Right cardiac atrium (tissue), 5 donors: ENCODE data around the gene CALU. TPM values are rescaled to one million over a fixed set of nuclear protein-coding genes. Genes with fewer than 3 reads are reported as not detected.

Experiments
- ATAC-seq, 2 donors: fragments of 200-7000 bp; cut with Tn5 transposase; one replicate each; pipeline versions ENCODE4 v1.8.0 to v1.9.1; 2020; ENCODE audit warnings: moderate library complexity in 2 of 2, mild to moderate bottlenecking in 1 of 2
- DNase-seq, 3 donors: peaks; one replicate each; pipeline ENCODE4 v3.0.0-alpha.2; 2020
- H3K27ac ChIP-seq: one replicate; pipeline ENCODE4 v1.5.1; 2013; ENCODE audit warnings: mild to moderate bottlenecking, low read length, control low read depth, moderate library complexity
- H3K27me3 ChIP-seq: one replicate; pipeline ENCODE4 v1.6.1; 2013; ENCODE audit not compliant: control insufficient read depth, insufficient read depth
- H3K4me1 ChIP-seq: one replicate; pipeline ENCODE4 v1.6.1; 2013; ENCODE audit warnings: low read length; ENCODE audit not compliant: control insufficient read depth, insufficient read depth
- H3K4me3 ChIP-seq: one replicate; pipeline ENCODE4 v1.5.1; 2013; ENCODE audit warnings: low read length, control low read depth
- H3K9me3 ChIP-seq: one replicate; pipeline ENCODE4 v1.6.1; 2013; ENCODE audit warnings: low read length; ENCODE audit not compliant: control insufficient read depth
- WGBS: extraction: QIAGEN DNeasy Blood & Tissue Kit; methylation state at CpG from one replicate; pipeline ENCODE4 v1.1.7; 2013; 5-methylcytosine and 5-hydroxymethylcytosine counted together
- intact Hi-C, 4 donors: fragments of 100-400 bp; cut with DNase I; formaldehyde crosslinking; loops; one replicate each; pipeline versions ENCODE4 v1.11.0 to v1.14.0; 2022 to 2023
- polyA plus RNA-seq: library from polyadenylated mRNA; stranded (reverse); fragments of 200-250 nt; gene quantifications from one replicate; pipeline ENCODE4 v1.2.3, GENCODE V29; 2013
- total RNA-seq, 4 donors: library from RNA; stranded (reverse); fragmentation: NEBNext Ultra II Directional; extraction: Animal tissue kit (Norgen Biotek cat#: 25700); gene quantifications; one replicate each; pipeline ENCODE4 v1.2.1, GENCODE V29; 2021
- donor health status: healthy with polysubstance abuse.
- donor health status: DM: no; HTN: yes; CAD: no.
- donor health status: DM: no; HTN: no; CAD: no.
- donor health status: DM: no; HTN: yes; CAD: no; lungs with severe emphysema.
- donor health status: DM: yes; HTN: yes; CAD: no.

The CALU gene
- total and polyA plus RNA-seq, 5 donors: 90.7 to 318 (median 202) TPM

DNA sequence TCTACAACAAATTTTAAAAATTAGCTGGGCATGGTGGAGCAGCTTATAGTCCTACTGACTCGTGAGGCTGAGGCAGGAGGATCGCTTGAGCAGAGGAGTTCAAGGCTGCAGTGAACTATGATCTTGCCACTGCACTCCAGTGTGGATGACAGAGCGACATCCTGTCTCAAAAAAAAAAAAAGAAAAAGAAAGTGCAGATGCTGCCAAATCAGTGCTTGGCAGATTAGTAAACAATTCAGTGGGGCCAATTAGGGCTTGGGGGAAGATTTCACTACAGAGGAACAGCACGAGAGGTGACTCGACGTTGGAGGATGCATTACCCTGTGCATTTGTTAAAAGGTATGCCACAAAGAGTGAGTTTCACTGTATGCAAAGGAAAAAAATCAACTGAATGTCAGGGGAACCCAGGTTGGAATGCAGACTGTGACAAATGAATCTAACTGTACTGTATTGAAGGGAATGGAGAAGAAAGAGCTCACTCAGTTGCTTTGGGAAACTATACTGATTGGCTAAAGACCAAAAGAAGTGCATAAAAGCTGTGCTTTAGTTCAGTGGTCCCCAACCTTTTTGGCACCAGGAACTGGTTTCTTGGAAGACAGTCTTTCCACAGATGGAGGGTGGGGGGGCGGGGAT, 35.4 kb upstream of the CALU start:
- Histone ChIP-seq H3K4me3 (no peak overlapping the region), H3K4me1 (peaks cover 1% of the 10 kb centered on the region), H3K27ac (no peak overlapping the region), H3K9me3 (no peaks in the 10 kb centered on the region), H3K27me3 (no peaks in the 10 kb centered on the region)
- WGBS: 46% methylated on average over 7 of the region's 7 CpGs
- intact Hi-C loops: no loop called here
- DNase-seq (no peak), ATAC-seq (no peak)

DNA sequence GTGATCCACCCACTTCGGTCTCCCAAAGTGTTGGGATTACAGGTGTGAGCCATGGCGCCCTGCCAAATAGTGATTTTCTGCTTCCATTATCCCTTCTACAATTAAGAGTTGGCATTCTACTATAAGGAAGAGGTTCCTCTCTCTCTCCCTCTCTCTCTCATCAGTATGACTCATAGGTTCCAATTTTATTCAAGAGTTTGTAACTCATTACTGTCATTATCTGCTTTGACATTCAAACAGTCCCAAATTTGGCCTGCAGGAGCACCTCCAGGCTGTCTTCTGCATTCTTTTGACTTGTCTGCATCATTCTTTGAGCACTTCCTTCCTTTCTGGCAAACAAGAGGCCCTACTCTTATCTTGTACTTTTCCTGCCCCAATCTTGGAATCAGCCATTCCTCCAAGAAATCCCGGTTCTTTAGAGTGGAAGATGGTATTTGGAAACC, 33.2 kb upstream of the CALU start:
- Histone ChIP-seq H3K4me1 (peaks cover 1% of the 10 kb centered on the region), H3K27me3 (no peaks in the 10 kb centered on the region), H3K4me3 (no peak overlapping the region), H3K27ac (no peak overlapping the region), H3K9me3 (no peaks in the 10 kb centered on the region)
- DNase-seq (no peak), ATAC-seq (peak in 1 of 2 donors; percentile 50)
- 58% methylated on average over 3 of the region's 3 CpGs for WGBS
- intact Hi-C loops: no loop called here

DNA sequence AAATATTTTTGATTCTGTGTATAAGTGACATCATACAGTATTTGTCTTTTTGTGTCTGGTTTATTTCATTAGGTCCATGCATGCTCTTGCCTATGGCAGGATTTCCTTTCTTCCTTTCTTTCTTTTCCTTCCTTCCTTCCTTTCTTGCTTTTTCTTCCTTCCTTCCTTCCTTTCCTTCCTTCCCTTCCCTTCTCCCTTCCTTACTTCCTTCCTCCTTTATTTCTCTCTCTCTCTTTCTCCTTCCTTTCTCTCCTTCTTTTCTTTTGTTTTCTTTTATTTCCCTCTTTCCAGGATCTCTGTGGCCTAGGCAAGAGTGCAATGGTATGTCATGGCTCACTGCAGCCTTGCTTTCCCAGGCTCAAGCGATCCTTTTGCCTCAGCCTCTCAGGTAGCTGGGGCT, 31.4 kb upstream of the CALU start:
- H3K9me3 ChIP-seq: no peaks in the 10 kb centered on the region
- intact Hi-C loops: no loop called here
- ATAC-seq (no peak), DNase-seq (no peak)
- no peak overlapping the region for H3K27ac ChIP-seq
- H3K4me3 ChIP-seq: no peak overlapping the region
- H3K4me1 ChIP-seq: peaks cover 1% of the 10 kb centered on the region
- 80% methylated on average over 1 of the region's 1 CpG for WGBS
- H3K27me3 ChIP-seq: no peaks in the 10 kb centered on the region

DNA sequence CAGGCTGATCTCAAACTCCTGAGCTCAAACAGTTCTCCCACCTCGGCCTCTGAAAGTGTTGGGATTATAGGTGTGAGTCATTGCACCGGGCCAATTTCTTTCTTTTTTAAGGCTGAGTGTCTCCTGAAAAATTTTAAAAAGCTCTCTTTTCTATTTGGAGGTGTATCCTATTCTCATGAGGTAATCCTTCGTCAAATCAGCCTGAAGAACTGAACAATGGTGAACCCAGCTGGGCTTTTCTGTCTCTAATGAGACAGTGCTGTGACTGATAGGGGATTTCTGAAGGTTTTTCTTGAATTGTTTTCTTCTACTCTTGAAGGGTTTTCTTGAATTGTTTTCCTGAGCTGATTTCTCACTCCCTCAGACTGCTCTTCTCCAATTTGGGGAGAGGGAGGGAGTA, 30.9 kb upstream of the CALU start:
- H3K4me3 ChIP-seq: no peak overlapping the region
- peaks cover 1% of the 10 kb centered on the region for H3K4me1 ChIP-seq
- DNase-seq (no peak), ATAC-seq (no peak)
- H3K27me3 ChIP-seq: no peaks in the 10 kb centered on the region
- 91% methylated on average over 3 of the region's 3 CpGs for WGBS
- intact Hi-C loops: no loop called here
- no peaks in the 10 kb centered on the region for H3K9me3 ChIP-seq
- H3K27ac ChIP-seq: no peak overlapping the region

DNA sequence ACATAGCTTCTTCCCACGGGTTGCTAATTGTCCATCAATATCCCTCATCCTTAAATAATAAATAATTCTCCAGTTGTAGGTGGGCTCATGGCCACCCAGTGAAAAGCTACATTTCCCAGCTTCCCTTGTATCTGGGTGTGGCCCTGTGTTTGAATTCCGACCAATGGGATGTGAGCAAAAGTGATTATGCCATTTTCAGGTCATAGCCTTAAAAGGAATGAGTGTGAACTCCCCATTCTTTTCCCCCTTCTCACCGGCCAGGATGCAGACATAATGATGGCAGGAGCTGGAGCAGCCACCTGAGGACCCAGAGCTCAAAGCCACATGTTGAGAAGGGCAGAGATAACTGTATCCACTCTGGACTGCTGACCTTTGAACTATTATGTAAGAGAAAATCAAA, 30.3 kb upstream of the CALU start:
- intact Hi-C loops: no loop called here
- DNase-seq: no peak
- H3K27ac ChIP-seq: no peak overlapping the region
- whole genome bisulfite sequencing: 84% methylated on average over 3 of the region's 3 CpGs
- no peaks in the 10 kb centered on the region for H3K27me3 ChIP-seq
- H3K9me3 ChIP-seq: no peaks in the 10 kb centered on the region
- H3K4me3 ChIP-seq: no peak overlapping the region
- no peak for ATAC-seq
- peaks cover under 1% of the 10 kb centered on the region for H3K4me1 ChIP-seq

DNA sequence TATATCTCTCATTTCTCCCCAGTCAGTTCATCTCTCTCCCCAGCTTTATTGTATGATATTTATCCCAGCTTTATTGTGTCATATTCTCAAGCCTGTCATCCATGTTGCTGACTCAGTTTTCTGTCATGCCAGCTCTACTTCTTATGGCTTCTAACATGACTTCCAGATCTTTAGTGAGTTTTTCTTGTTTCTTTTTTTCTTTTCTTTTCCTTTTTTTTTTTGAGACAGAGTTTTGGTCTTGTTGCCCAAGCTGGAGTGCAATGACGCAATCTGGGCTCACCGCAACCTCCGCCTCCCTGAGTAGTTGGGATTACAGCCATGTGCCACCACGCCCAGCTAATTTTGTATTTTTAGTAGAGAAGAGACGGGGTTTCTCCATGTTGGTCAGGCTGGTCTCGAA, 28.7 kb upstream of the CALU start:
- Histone ChIP-seq H3K27ac (no peak overlapping the region), H3K4me1 (no peaks in the 10 kb centered on the region), H3K9me3 (no peaks in the 10 kb centered on the region), H3K4me3 (no peak overlapping the region), H3K27me3 (no peaks in the 10 kb centered on the region)
- 88% methylated on average over 6 of the region's 6 CpGs for WGBS
- ATAC-seq: no peak
- DNase-seq: no peak
- intact Hi-C loops: no loop called here

DNA sequence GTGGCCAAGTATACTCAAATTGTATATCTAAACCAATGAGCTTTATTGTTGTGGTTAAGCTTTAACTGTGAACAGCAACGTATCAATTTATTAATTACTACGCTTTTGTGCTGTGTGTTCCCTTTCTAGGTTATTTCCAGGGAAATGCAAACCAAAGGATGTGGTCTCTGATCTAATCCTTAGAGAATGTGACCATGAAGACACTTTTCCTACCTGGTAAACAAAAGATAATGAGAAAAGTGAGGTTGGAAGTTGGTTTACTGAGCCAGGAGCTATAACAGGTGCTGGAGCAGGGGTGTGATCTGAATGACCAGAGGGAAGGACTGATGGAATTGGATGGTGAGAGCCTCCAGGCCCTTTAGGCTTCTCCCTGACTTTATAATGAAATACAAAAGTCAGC, 25.4 kb upstream of the CALU start:
- H3K9me3 ChIP-seq: no peaks in the 10 kb centered on the region
- intact Hi-C loops: no loop called here
- no peak overlapping the region for H3K27ac ChIP-seq
- DNase-seq: no peak
- ATAC-seq: no peak
- H3K4me1 ChIP-seq: no peaks in the 10 kb centered on the region
- no peaks in the 10 kb centered on the region for H3K27me3 ChIP-seq
- WGBS: 86% methylated on average over 2 of the region's 2 CpGs
- no peak overlapping the region for H3K4me3 ChIP-seq

DNA sequence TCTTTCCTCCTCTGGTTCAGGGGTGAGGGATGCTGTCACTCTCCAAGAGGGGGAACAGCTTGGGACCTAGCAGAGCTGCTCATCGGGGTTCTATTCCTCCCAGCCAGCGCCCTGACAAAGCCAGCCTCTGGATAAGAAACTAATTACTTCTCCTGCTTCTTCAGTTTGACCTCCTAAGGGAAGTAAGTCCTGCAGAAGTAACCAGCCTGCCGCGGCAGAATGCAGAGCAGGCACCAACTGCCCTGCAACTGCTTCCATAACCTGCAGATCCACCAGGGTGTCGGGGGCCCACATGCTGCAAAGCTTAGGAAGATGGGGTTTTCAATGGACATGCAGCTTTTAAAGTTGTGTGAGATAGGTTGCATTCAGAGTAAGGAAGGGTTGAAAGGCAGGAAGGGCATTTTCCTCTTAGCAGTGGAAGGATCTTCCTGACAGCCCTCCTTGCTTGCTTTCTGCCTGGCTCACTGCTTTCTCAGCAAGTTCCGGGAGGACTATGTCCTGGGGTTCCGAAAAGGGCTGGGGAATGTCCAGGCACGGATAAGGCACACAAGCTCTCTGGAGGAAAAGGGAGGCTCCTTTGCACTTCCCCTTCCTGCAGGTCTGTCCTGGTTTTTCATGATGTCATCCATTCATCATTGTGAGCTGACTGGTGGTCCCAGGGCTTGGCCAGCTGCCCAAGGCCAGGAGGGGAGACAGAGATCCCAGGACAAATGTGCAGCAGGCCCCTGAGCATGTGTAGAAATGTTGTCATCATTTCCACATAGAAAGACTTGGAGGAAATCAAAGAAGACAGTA, 24.3 kb upstream of the CALU start:
- no peaks in the 10 kb centered on the region for H3K4me1 ChIP-seq
- intact Hi-C loops: no loop called here
- DNase-seq (no peak), ATAC-seq (peak; percentile 45 to 72)
- H3K4me3 ChIP-seq: no peak overlapping the region
- WGBS: 60% methylated on average over 8 of the region's 8 CpGs
- no peak overlapping the region for H3K27ac ChIP-seq
- no peaks in the 10 kb centered on the region for H3K27me3 ChIP-seq
- no peaks in the 10 kb centered on the region for H3K9me3 ChIP-seq

DNA sequence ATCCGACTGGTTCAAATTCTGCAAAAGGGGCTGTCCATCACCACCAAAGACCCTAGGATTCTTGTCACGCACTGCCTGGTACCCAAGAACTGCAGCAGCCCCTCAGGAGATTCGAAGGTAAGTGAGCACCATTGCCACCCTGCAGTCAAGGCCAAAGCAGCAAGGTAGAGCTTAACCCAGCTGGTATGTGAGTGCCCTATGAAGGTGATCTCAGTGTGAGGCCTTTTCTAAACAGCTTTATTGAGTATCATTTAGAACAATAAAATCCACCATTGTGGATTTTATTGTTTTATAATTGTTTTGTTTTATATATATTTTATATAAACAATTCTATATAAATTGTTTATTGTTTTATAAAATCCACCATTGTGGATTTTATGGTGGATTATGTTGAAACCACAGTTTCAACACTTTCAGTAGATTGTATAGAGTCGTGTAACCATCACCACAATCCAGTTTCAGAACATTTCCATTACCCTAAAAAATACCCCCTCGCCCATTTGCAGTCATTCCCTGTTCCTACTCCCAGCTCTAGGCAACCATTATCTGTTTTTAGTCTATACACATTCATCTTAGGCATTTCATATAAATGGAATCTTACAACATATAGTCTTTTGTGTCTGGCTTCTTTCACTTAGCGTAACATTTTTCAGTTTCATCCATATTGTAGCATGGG, 20.1 kb upstream of the CALU start:
- 93% methylated on average over 6 of the region's 6 CpGs for WGBS
- Histone ChIP-seq H3K27me3 (no peaks in the 10 kb centered on the region), H3K4me1 (no peaks in the 10 kb centered on the region), H3K27ac (no peak overlapping the region), H3K4me3 (no peak overlapping the region), H3K9me3 (no peaks in the 10 kb centered on the region)
- ATAC-seq (no peak), DNase-seq (no peak)
- intact Hi-C loops: no loop called here

DNA sequence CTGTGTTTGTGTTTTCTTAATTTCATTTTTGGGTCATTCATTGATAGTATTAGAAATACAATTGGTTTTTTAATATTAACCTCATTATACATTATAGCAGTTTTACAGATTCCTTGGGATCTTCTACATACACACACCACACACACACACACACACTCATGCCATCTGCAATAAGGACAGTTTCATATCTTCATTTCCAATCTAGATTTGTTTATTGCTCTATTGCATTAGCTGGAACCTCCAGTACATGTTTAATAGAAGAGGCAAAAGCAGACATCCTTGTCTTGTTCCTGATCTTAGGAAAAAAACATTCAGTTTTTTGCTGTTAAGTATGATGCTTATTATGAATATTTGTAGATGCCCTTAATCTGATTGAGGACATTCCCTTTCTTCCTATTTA, 17.8 kb upstream of the CALU start:
- Histone ChIP-seq H3K4me1 (no peaks in the 10 kb centered on the region), H3K27me3 (no peaks in the 10 kb centered on the region), H3K27ac (no peak overlapping the region), H3K4me3 (no peak overlapping the region), H3K9me3 (no peaks in the 10 kb centered on the region)
- ATAC-seq (no peak), DNase-seq (no peak)
- intact Hi-C loops: no loop called here

DNA sequence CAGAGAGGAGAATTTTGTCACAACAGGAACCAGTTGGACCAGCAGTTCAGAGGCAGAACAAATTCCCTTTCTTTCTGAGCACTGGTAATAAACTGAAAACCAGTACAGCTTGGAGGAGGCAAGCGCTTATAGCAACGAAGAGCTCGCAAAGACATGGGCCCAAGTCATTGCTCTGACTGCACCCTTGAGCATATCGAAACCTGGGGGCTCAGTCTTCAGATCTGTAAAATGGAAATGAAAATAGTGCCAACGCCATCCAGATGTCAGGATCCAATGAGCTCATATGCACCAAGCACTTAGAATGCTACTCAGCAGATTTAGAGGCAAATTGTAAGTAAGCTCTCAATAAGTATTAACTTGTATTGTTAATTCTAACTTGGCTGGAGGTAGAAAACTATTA, 14.4 kb upstream of the CALU start:
- intact Hi-C loops: no loop called here

More for the DNA sequence above, 14.4 kb upstream of the CALU start:
- DNase-seq (no peak), ATAC-seq (no peak)
- H3K27ac ChIP-seq: no peak overlapping the region
- H3K4me3 ChIP-seq: no peak overlapping the region
- no peaks in the 10 kb centered on the region for H3K27me3 ChIP-seq
- H3K9me3 ChIP-seq: no peaks in the 10 kb centered on the region
- WGBS: 91% methylated on average over 5 of the region's 5 CpGs
- H3K4me1 ChIP-seq: no peaks in the 10 kb centered on the region
